Tracheal epithelial cell (primary cell): Measurements from ENCODE around the gene PVRIG. TPM values are rescaled to one million over a fixed set of nuclear protein-coding genes. Genes with fewer than 3 reads are reported as not detected.

Experiments used
- total RNA-seq: library from RNA; depleted of rRNA; stranded (reverse); fragments of >200 nt; gene quantifications from 2 replicates; pipeline ENCODE4 v1.2.1, GENCODE V29; 2014

The PVRIG gene
- not detected in 2 replicates for total RNA-seq

GRCh38 chr7:100219801-100220585 is at the start of gene PVRIG:
TSS of gene PVRIG (plus strand) at chr7:100219949. CDS start at chr7:100219971, 22 bp downstream.

GRCh38 chr7:100177045-100178001 is 42.4 kb upstream of the PVRIG start, which contains the start of the genes GPC2 and STAG3:
TSS of gene GPC2 (minus strand) at chr7:100177381. CDS start at chr7:100177199, 182 bp downstream.
TSS of gene STAG3 (plus strand) at chr7:100177918. CDS start at chr7:100180557, 2,639 bp downstream.

Other genes with a start within 250 kb of the PVRIG start
- gene AZGP1, start 243.9 kb upstream of the PVRIG start, total RNA-seq = 0.21 and 0.48 TPM in 2 replicates
- 39.4 and 44.3 TPM in 2 replicates for gene ZKSCAN1, start 204.4 kb upstream of the PVRIG start, total RNA-seq
- gene ZSCAN21, start 170.2 kb upstream of the PVRIG start, total RNA-seq = 7.7 and 10.9 TPM in 2 replicates
- gene ZNF3, start 138.2 kb upstream of the PVRIG start, total RNA-seq = 16.0 and 33.5 TPM in 2 replicates
- 35.7 and 53.5 TPM in 2 replicates for gene COPS6, start 131.0 kb upstream of the PVRIG start, total RNA-seq
- 21.3 and 34.5 TPM in 2 replicates for gene MCM7, start 118.6 kb upstream of the PVRIG start, total RNA-seq
- gene AP4M1, start 118.3 kb upstream of the PVRIG start, total RNA-seq = 16.6 and 30.6 TPM in 2 replicates
- gene TAF6, start 100.6 kb upstream of the PVRIG start, total RNA-seq = 25.8 and 34.3 TPM in 2 replicates
- 3.0 and 4.8 TPM in 2 replicates for gene CNPY4, start 100.3 kb upstream of the PVRIG start, total RNA-seq
- gene MBLAC1, start 93.0 kb upstream of the PVRIG start, total RNA-seq = 1.3 and 1.7 TPM in 2 replicates
- 55.4 and 59.5 TPM in 2 replicates for gene LAMTOR4, start 71.0 kb upstream of the PVRIG start, total RNA-seq
- 3.1 and 4.0 TPM in 2 replicates for gene TRAPPC14, start 61.2 kb upstream of the PVRIG start, total RNA-seq
- 0.43 and 0.72 TPM in 2 replicates for gene GAL3ST4, start 51.3 kb upstream of the PVRIG start, total RNA-seq
- 2.2 and 3.0 TPM in 2 replicates for gene GPC2, start 42.6 kb upstream of the PVRIG start, total RNA-seq
- gene STAG3, start 42.0 kb upstream of the PVRIG start, total RNA-seq = 0.72 and 1.3 TPM in 2 replicates
- gene SPDYE3, start 87.8 kb downstream of the PVRIG start, total RNA-seq = not detected in 2 replicates
- gene PILRB, start 138.2 kb downstream of the PVRIG start, total RNA-seq = 3.2 and 5.8 TPM in 2 replicates
- under 0.01 TPM in 1 of 2 replicates, not detected in the other for gene PILRA, start 153.5 kb downstream of the PVRIG start, total RNA-seq
- 1.4 and 2.8 TPM in 2 replicates for gene ZCWPW1, start 208.8 kb downstream of the PVRIG start, total RNA-seq
- gene MEPCE, start 209.9 kb downstream of the PVRIG start, total RNA-seq = 14.9 and 16.6 TPM in 2 replicates
- gene PPP1R35, start 216.5 kb downstream of the PVRIG start, total RNA-seq = 36.6 and 39.2 TPM in 2 replicates
- 0.48 and 0.85 TPM in 2 replicates for gene SPACDR, start 244.3 kb downstream of the PVRIG start, total RNA-seq